ENCODE measurements around the gene AP1S2. TPM values are rescaled to one million over a fixed set of nuclear protein-coding genes. Genes with fewer than 3 reads are reported as not detected.

AP1S2 gene
- total and polyA plus RNA-seq, 3 experiments from 2014 or later, result 31.7 to 56.0 (median 33.8) TPM

Other genes with a start within 250 kb of the AP1S2 start
- under 1 TPM; 0.42 to 0.61 TPM for gene CLTRN, start 190.0 kb downstream of the AP1S2 start, total RNA-seq
- 0.17 TPM for gene CLTRN, start 190.0 kb downstream of the AP1S2 start, polyA plus RNA-seq
- 1 to 10 TPM; 8.8 to 9.0 TPM for gene CA5B, start 116.5 kb downstream of the AP1S2 start, total RNA-seq
- gene CA5B, start 116.5 kb downstream of the AP1S2 start, polyA plus RNA-seq, result 94.6 TPM
- 10 to 100 TPM; 12.0 to 12.4 TPM for gene ZRSR2, start 64.3 kb downstream of the AP1S2 start, total RNA-seq
- 36.8 TPM for gene ZRSR2, start 64.3 kb downstream of the AP1S2 start, polyA plus RNA-seq